IPS-11a (cell line): ENCODE measurements around the gene C18orf63.
A peak's percentile ranks its signal among the peaks of the same experiment; 100 is the strongest.
"Not testable (repeated sequence)": the region's sequence is repeated elsewhere in the genome, so short reads cannot be mapped to it uniquely, and the experiment has no call there.

ENCODE experiments used
- H3K4me3 ChIP-seq: one replicate; pipeline ENCODE4 v1.5.1; 2013; ENCODE audit warnings: low read depth, low read length, control low read depth

The C18orf63 gene

DNA sequence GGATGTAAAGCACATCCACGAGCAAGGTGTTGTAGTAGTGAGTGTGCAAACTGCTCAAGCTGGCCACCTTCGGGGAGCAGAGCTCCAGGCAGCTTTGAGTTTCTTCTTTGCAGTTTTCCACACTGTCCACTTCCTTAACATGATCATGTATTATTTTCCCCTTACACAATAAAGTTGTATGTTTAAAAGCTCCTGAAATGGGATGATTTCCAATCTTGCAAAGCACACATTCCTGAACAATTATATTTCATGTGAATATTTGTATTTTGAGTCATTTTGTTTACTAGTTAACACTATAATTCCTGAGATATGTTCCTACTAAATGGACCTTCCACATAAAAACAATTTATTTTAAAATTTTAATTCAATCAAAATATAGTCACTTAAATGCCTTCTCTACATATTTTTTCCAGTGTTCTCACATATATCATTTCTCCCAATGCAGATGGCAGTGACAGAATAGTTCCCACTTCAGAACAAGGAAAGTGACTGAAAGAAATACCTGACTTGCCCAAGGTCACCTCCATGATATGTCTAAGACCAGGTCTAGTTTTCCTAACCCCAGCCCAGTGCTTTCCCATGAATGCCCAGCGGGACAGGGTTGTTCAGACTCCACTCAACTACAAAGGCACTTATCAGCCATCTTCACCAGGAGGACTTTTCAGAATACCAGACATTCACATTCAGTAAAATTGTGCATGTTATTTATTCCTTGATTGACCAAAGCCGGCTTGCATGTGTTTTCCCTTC lies 29.4 kb upstream of the C18orf63 start:
- H3K4me3 ChIP-seq = no peak overlapping the region

DNA sequence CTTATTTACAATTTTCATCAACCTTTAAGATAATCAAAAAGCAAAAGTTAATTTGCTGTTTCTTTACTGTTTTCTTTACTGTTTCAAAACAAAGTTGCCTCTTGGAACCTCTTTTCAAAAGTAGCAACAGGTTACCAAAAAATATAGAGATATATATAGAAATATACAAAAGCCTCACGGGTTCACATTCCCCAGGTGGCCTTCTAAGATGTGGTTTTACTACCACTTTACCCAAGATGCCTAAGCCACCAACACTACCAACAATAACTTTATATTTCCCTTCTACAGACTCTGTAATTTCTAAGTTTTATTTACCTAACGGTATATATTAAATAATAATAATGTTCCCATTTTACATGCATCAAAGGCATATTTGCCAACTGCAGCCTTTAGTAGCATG lies 28.8 kb upstream of the C18orf63 start:
- H3K4me3 ChIP-seq = no peak overlapping the region

DNA sequence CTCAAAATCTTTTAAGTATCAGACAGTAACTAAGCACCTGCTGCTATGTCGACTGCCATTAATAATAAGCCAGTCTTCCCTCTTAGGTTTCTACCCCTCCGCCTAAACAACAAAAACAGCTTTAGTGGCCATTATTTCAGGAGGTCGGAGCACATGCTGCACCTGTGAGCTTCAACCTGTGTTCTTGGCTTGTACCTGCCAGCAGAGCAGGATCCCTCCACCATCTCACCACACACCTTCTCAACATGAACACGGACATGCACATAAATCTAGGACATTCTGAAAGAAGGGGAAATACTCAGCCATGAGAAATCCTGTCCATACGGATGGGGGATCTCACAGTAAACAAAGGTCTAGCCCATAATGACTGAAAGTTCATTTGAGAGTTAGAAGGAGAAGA lies 27.6 kb upstream of the C18orf63 start:
- H3K4me3 ChIP-seq = no peak overlapping the region

DNA sequence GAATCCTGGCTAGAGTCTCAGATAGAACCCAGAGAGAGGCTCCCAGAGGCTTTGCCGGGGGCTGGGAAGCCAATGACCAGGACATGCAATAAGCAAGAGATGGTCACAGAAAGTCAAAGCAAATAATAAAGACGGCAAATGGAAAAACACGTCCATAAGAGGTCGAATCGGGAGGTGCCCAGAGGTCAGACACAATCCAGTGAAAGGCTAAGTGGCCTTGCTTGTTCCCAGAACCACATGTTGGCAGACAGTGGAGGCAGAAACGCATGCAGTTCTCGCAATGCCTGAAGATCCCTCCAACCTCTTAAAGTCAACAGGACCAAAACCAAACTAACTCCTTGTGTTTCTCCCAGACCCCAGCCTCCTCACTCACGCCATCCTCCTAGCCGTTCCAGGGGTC lies 26.9 kb upstream of the C18orf63 start:
- H3K4me3 ChIP-seq = no peak overlapping the region

DNA sequence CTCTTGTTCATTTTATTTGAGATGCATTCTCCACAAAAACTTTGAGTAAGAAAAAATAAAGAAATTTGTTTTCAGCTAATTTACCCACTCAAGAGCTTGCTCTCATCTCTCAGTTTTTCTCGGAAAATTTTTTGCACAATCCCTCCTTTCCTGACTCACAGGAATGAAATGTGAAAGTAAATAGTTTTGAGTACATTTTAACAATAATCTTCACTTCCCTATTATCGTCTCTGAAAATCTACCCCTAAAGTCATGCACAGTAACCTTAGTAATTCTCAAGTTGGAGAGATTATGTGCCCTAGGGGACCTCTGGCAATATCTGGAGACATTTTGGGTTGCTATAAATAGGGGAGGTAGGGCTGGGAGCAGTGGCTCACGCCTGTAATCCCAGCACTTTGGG lies 26.5 kb upstream of the C18orf63 start:
- H3K4me3 ChIP-seq = no peak overlapping the region

DNA sequence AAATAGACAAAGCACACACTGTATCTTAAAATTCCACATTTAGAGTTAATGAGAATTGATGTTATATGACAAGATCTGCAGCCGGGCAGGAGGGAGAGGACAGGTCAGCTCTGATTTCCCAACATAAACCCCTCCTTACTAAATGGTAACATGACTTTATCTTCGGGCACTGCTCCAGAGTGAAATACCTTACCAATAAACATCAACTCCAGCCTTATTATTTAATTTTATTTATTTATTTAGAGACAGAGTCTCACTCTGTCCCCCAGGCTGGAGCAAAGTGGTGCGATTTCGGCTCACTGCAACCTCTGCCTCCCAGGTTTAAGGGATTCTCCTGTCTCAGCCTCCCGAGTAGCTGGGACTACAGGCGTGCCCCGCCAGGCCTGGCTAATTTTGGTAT lies 25.6 kb upstream of the C18orf63 start:
- H3K4me3 ChIP-seq = no peak overlapping the region

DNA sequence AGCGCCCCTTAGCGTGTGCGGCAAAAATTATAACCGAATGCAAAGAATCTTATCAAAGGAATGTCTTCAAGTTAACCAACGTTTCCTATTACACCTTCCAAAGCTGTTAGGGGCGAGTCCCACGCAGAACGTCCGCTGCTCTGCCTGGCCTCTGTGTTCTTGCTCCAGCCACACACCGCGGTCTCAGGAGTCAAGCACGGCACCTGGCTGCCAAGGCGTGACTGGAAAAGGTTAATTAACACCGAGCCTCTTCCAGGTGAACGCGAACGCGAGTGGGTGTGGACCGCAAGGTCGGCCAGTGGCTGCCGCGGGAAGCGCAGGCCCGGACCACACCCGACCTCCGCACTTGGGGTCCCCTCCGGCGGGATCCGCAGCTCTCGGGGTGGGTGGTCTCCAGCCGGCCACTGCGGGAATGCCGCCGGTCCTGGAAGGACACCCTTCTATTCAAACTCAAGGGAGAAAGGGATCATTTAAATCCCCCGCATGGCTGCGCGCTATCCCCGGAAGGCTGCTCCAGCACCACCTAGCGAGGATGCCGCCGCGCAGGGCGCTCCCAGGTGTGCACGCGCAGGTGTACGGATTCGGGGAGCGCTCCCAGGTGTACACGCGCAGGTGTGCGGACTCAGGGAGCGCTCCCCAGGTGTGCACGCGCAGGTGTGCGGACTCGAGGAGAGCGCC lies 24.7 kb upstream of the C18orf63 start:
- H3K4me3 ChIP-seq = peak overlapping the region; percentile 78

DNA sequence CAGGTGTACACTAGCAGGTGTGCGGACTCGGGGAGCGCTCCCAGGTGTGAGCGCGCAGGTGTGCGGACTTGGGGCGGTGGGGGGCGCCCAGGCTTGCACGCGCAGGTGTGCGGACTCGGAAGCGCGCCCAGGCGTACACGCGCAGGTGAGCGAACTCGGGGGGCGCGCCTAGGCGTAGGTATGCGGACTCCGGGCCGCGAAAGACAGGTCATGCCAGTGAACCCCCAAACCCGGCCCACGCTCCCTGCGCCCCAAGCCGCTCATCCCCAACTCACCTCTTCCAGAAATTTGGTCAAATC lies 24.2 kb upstream of the C18orf63 start:
- H3K4me3 ChIP-seq = peak overlapping the region; percentile 78

DNA sequence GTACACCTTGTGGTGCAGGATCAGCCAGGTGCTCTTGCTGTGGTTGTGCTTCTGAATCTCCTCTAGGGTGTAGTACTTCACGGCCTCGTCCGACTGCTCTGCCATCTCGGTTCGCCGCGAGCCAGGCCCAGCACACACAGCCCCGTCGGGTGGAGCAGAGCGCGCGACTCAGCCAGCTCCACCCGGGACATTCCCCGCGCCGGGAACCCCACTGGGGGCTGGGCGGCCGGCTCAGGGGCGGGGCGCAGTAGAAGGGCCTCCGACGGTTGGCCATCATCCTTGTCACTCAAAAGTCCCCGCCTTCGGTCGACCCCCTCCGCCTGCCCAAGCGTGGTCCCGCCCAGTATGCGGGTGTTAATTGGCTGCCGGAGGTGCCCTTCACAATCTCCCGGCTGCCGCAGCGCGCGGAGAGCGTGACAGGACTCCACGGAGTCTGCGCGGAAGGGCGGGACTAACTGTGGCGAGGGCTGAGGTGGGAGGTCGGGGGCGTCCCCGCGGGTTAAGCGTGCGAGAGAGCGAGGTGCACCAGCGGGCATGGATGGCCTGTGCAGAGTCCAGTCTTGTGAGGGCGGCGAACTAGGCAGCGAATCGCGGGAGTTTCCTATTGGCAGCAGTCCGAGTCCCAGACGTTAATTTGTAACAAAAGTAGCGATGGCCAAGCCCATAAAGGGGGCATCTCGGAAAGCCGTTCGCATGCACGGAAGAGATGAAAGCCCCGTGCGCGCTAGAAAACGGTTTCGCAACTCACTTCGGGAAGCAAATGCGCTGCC lies 23.7 kb upstream of the C18orf63 start, which contains the start of gene CYB5A:
Gene CYB5A (minus strand): TSS at position 193 of the 770 bp plus-strand sequence. CDS start 88 bp downstream, at position 105.
- peak within 1 kb of the TSS; percentile 78 for H3K4me3 ChIP-seq

DNA sequence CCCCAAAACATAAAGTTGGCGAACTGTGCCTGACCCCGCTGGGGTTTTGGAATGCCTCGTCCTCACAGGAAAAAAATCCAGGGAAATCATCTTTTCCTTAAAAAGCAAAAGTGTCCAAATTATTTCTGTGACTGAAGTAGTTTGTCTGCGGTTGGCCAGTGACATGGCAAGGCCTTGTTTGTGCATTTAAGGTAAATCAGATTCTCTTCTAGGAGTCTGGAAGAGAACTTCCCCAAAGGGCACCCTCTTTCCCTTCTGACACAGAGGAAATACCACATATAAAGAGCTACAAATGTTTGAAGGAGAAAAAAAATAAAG lies 23.1 kb upstream of the C18orf63 start:
- H3K4me3 ChIP-seq = peak overlapping the region; percentile 78

DNA sequence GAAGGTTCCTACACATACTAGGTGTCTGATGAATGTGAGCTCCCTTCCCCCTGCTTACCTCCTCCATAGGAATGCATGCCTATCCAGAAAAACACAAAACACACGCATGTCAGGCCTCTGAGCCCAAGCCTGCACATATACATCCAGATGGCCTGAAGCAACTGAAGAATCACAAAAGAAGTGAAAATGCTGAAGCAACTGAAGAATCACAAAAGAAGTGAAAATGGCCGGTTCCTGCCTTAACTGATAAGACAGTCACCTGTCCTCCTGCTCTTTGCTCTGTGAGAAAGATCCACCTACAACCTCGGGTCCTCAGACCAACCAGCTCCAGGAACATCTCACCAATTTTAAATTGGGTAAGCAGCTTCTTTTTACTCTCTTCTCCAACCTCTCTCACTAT lies 22.7 kb upstream of the C18orf63 start:
- not testable (repeated sequence) for H3K4me3 ChIP-seq

DNA sequence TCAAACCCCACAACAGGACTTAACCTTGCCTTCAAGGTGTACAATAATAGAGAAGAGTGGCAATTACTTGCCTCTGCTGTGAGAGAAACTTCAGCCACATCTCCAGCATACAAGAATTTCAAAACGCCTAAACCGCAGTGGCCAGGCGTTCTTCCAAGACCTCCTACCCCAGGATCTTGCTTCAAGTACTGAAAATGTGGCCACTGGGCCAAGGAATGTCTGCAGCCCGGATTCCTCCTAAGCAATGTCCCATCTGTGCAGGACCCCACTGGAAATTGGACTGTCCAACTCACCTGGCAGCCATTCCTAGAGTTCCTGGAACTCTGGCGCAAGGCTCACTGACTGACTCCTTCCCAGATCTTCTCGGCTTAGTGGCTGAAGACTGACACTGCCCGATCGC lies 21.1 kb upstream of the C18orf63 start:
- H3K4me3 ChIP-seq = no peak overlapping the region

DNA sequence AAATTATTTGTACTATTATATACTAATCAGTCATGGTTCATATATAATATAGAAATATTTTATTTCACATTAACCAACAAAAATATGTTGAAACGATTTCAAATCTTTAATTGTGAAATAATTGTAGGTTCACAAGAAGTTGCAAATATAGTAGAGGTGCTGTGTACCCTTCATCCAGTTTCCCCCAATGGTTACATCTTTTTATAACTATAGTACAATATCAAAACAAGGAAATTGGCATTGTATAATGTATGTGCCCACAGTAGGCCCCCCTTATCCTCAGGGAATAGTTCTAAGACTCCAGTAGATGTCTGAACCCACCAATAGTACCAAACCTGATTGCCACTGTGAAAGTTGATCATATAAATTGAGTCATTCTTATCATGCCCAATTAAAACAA lies 16.5 kb upstream of the C18orf63 start:
- H3K4me3 ChIP-seq = no peak overlapping the region

DNA sequence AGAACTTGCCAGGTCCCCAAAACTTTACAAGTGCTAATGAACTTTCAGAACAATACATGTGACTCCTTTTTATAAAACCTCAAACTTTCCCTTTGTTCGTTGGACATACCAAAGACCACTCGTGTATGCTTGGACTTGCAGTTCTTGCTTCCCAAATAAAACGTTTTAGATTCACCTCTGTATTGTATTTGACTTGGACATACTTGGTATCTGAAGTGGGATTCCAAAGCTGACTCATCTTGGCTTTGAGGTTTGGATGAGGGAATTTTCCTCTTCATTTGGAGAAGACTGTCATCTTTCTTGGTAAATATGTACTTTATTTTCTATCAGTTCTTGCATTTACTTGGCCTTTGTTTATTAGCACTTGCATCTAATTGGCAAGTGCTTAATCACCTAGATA lies 15.9 kb upstream of the C18orf63 start:
- H3K4me3 ChIP-seq = no peak overlapping the region

DNA sequence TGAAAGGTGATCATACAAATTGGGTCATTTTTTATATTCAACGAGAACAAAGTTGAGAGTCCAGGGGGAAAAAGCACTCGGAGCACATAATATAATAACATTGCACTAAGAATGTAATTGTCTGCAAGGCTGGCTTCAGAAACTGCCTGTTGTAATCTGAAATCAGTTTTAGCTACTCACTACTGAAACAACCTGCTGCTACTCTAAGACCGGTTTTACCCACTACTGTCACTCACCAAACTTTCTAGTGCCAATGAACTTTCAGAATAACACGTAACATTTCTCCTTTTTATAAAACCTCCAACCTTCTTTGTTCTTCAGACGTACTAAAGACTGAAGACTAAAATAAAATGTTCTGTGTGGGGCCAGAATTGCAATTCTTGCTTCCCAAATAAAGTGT lies 12.3 kb upstream of the C18orf63 start:
- no peak overlapping the region for H3K4me3 ChIP-seq

DNA sequence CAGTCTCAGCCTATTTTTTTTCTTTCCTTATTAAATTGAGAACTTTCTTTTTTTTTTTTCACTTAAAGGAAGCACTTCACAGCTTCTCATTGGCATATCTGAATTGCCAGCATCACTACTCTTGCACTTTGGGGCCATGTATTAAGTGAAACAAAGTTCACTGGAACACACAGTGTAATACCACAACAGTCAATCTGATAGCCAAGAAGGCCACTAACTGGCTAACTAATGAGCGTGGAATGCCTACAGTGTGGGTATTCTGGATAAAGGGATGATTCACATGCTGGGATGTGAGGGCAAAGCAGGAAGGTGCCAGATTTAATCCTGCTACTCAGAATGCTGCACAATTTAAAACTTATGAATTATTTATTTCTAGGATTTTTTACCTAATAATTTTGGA lies 11.7 kb upstream of the C18orf63 start:
- H3K4me3 ChIP-seq = no peak overlapping the region

DNA sequence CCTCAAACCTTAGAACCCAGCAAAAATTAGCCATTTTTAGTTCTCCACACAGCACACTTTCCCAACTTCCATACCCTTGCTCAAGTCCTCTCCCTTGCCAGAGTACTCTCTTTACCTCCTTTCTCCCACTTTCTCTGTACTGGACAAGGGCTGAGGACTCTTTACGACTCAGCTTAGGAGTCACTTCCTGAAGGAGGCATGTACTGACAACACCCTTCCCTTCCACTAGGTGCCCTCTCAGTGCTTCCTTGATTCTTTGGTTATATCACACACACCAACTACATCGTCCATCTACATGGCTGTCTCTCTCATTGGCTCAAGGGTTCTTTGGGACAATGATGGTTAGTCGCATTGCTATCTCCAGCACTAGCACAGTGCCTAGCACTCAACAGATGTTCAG lies 5.2 kb upstream of the C18orf63 start:
- H3K4me3 ChIP-seq = no peak overlapping the region

DNA sequence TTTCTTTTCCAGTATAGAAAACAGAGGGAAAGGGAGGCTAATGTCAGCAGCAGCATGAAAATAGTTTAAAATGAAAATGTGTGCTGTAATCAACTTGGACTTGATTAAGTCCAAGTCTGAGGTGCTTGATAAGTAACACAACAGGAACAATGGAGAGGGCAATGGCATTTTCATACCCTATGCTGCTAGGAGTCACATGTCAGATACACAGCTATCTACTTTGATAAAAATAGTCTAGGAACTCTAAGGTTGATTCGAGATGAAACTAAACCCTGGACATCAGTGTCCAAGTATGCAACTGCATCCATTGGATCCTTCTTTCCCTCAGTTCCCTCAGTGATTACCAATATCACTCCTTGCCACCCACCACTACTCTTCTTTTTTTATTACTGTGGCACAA lies 4.6 kb upstream of the C18orf63 start:
- H3K4me3 ChIP-seq = no peak overlapping the region

DNA sequence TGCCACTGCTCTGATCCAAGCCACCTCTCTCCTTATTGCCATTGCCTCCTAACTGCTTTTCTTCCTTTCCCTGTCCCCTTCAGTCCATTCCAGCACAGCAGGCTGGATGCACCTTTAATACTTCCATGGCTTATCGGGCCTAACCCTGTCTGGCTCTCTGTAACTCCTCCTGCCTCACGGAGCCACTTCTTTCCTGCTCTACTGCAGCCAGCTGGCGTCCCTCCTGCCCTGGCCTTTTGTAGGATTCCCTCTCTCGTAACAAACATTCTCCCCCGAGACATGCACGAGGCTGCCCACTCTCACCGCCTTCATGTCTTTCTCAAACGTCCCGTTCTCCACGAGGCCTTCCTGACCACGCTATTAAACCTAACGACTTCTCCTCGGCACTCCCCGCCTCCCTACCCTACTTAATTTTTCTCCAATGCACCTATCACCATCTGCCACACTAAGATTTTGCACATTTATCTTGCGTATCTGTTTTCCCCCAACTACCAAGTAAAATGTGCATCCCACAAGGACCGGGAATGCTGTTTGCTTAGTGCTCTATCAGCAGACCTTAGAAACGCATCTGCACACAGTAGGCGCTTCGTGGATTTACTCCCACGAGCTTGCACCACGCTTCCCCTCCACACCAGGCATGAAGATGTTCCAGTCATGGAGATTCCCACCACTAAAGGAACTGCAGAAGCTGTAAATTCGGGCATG lies 728 bp upstream of the C18orf63 start:
- no peak overlapping the region for H3K4me3 ChIP-seq

DNA sequence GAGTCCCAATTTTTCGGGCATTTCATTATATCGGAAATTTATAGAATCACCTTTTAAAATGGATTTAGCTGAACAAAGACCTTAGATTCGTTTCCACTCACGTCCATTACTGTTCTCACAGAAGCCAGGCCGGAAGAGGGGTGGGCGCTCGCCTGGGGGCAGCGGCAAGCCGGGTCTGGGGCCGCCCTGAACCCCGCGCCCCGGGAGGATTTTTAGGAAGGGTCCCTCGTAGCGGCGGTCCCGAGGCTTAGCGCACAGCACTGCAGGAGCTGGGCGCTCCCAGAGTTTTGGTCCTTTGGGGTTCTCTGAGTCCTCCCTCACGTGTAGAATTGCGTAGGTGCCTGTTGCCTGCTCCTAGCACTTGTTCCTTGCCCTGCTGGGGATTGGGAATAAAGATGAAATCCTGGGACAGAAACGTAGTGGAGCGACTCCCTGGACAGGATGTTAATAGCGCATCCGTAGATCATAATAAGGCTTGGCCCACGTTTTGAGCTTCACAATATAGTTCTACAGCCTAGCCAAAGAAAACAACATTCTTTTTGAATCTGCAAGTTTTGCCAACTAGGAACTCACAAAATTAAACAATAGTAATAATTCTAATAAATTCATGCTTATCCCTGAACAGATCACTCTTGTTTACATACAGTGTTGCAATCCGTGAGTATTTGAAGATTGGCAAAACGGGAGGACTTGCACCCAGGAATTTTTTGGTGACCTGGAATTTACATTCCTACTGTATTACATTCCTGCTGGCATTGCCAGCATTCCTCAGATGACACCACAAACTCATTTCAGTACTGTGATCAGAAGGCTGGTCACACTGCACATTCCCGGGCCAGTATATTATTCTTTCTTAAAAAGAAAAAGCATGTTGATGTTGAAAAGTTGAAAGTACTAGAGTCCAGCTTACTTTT lies 875 bp downstream of the C18orf63 start:
- no peak overlapping the region for H3K4me3 ChIP-seq

DNA sequence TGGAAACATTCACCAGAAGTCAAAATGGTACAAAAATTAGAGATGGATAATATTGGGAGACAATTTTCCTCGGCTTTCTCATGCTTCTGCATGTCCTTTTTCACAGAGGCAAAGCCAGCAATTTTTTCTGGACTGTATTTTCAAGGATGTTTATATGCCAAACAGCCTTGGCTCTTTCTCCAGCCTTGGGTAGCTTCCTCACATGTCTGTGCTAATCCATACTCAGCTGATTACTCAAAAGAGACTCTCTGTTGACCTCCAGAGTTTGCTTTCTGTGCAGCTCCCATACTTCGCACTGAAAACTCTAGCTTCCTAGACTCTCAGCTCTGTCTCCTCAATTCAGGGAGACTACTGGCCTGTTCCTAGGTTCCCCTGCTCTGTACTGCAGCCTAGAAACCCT lies 10.6 kb downstream of the C18orf63 start:
- no peak overlapping the region for H3K4me3 ChIP-seq
